ENCODE measurements around the gene PLXNA4. TPM values are rescaled to one million over a fixed set of nuclear protein-coding genes. Genes with fewer than 3 reads are reported as not detected.

Gene PLXNA4
- total and polyA plus RNA-seq, 2 experiments from 2014 or later = 1.9 to 4.8 TPM

DNA sequence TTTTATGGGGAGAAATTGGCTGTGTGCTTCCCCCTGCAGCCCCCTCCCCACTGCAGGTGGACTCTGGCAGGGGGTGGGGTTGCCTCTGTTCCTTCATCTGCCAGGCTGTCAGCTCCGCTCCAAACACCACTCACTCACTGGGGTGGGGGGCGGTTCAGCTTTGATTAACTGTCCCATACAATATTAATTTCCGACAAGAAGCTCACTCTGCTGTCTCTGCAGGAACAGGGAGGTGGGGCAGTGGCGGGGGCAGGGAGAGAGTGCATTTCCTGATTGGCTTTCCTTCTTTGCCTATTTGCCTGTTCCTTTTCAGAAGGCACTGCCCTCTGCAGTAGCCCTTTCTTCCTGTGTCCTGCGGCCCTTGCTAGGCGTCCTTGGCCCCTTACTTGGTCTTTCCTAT, 500.8 kb downstream of the PLXNA4 start:
- Histone ChIP-seq H2AFZ (no peak overlapping the region), H3K4me1 (ENCODE audit: insufficient read depth) (no peaks in the 10 kb centered on the region), H4K20me1 (ENCODE audit: insufficient read depth, poor library complexity, severe bottlenecking) (no peaks in the 10 kb centered on the region), H3K79me2 (no peaks in the 10 kb centered on the region), H3K9me2 (replicated peaks; ENCODE audit: insufficient read depth) (no peaks in the 10 kb centered on the region), H3K27ac (no peak overlapping the region), H3K4me2 (no peak overlapping the region), H3K36me3 (replicated peaks; ENCODE audit: insufficient read depth, low read depth) (no peaks in the 10 kb centered on the region), H3K27me3 (no peaks in the 10 kb centered on the region), H3K9me3 (ENCODE audit: low read depth) (no peaks in the 10 kb centered on the region), H3K4me3 (no peak overlapping the region)
- WGBS (ENCODE audit: low lambda C conversion rate, missing lambda C conversion rate) = 40% methylated on average over 6 of the region's 6 CpGs
- DNase-seq (ENCODE audit: low spot score) = no peak
- no peak for TF ChIP-seq EZH2 (IDR thresholded peaks at IDR 0.05; ENCODE audit: borderline replicate concordance)
- TF ChIP-seq EZH2phosphoT487 (IDR thresholded peaks at IDR 0.05; ENCODE audit: low read depth, severe bottlenecking, unreplicated experiment) = no peak
- no peak for TF ChIP-seq CTCF (IDR thresholded peaks at IDR 0.05; ENCODE audit: poor library complexity)

- DNase-seq (ENCODE audit: low spot score) = no peak
- no peaks in the 10 kb centered on the region for H3K9me3 ChIP-seq (ENCODE audit: low read depth)
- H3K4me2 ChIP-seq = no peak overlapping the region
- no peak overlapping the region for H3K4me3 ChIP-seq
- no peak for TF ChIP-seq EZH2 (IDR thresholded peaks at IDR 0.05; ENCODE audit: borderline replicate concordance)
- TF ChIP-seq CTCF (IDR thresholded peaks at IDR 0.05; ENCODE audit: poor library complexity) = no peak
- no peak for TF ChIP-seq EZH2phosphoT487 (IDR thresholded peaks at IDR 0.05; ENCODE audit: low read depth, severe bottlenecking, unreplicated experiment)
- no peaks in the 10 kb centered on the region for H3K27me3 ChIP-seq
- no peaks in the 10 kb centered on the region for H3K9me2 ChIP-seq (replicated peaks; ENCODE audit: insufficient read depth)
- no peaks in the 10 kb centered on the region for H3K4me1 ChIP-seq (ENCODE audit: insufficient read depth)
- no peaks in the 10 kb centered on the region for H3K36me3 ChIP-seq (replicated peaks; ENCODE audit: insufficient read depth, low read depth)
- no peaks in the 10 kb centered on the region for H4K20me1 ChIP-seq (ENCODE audit: insufficient read depth, poor library complexity, severe bottlenecking)
- H2AFZ ChIP-seq = no peak overlapping the region
- H3K79me2 ChIP-seq = no peaks in the 10 kb centered on the region
- WGBS (ENCODE audit: low lambda C conversion rate, missing lambda C conversion rate) = 90% methylated on average over 15 of the region's 15 CpGs
- no peak overlapping the region for H3K27ac ChIP-seq
Observed at GRCh38 chr7:132073920-132074589, 502.2 kb downstream of the PLXNA4 start.

Data from hepatocyte (in vitro differentiated cells).